PFSK-1 (cell line): ENCODE measurements around the gene NECAB3.
A peak's percentile ranks its signal among the peaks of the same experiment; 100 is the strongest.

ENCODE experiments used
- POLR2AphosphoS5 ChIP-seq: IDR thresholded peaks from 2 replicates; pipeline ENCODE4 v1.6.1; 2012; ENCODE audit warnings: low read depth, mild to moderate bottlenecking, control low read depth, low read length, moderate library complexity
- SIN3A ChIP-seq: IDR thresholded peaks from 2 replicates; pipeline ENCODE4 v1.6.1; 2012; ENCODE audit warnings: mild to moderate bottlenecking, low read length, moderate library complexity, borderline replicate concordance; ENCODE audit not compliant: insufficient read depth
- TAF1 ChIP-seq: IDR thresholded peaks from 2 replicates; pipeline ENCODE4 v1.6.1; 2012; ENCODE audit warnings: low read length, control low read depth, borderline replicate concordance; ENCODE audit not compliant: insufficient read depth

DNA sequence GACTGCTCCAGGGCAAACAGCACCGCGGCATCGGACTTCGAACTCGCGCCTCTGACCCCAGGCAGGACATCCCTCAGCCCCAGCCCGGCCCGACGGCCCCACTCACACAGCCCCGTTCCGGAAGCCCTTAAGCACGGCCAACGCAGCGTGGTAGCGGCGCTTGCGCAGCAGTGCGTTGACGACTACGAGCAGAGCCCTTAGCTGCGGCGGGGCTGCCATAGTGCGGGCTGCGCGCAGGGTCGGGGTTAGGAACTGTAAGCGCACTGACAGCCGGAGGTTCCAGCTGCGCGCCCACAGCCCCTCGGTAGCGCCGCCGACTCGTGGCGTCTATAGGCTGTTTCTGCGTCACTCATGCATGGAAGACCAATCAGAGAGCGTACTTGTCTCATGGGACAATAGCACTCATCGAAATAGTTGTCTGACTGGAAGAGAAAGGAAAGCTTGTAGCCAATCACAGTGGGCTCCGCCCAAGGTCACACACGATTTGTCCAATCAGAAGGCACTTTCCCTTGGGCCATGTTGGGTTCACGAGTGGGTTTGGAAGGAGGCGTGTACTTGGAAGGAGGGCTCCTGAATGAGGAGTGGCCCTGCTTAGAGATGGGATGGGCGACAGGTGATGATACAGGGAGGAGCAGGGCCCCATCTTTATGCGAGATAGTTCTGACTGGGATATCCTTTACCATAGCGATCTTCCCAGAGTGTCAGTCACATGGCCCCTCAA is 45.9 kb upstream of the NECAB3 start, which contains the start of gene PXMP4:
- TF ChIP-seq TAF1 (no peak), SIN3A (peak; percentile 71; the same call in 1 of the 2 replicates), POLR2AphosphoS5 (peak; percentile 51)
